ENCODE data around the gene KHDC4.

DNA sequence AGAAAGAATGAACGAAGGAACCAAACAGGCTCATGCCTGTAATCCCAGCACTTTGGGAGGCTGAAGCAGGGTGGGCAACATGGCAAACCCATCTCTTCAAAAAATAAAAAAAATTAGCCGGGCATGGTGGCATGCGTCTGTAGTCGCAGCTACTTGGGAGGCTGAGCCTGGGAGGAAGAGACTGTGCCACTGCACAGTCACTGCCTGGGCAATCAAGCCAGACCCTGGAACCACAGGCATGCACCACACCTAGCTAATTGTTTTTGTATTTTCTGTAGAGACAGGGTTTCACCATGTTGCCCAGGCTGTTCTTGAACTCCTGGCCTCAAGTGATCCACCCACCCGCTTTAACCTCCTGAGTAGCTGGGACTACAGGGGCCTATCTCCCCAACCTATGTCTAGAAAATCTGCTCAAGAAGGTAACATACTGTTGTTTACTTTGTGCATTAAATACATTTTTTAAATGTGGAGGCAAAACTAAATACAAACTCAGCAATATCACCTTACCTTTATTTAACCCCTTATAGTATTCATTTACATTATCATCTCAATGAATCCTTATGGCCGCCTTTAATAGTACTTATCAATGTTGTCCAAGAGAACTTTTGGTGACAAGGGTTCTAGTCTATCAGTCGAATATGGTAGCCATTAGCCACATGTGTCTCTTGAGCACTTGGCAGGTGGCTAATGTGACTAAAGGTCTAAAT, 2.7 kb downstream of the KHDC4 start:
- no peak for TF ChIP-seq PHF20 (IDR thresholded peaks at IDR 0.05; ENCODE audit: partially characterized antibody)
- TF ChIP-seq NFYB (IDR thresholded peaks at IDR 0.05; ENCODE audit: extremely low read depth, insufficient read length): no peak
- no peak for TF ChIP-seq TBL1XR1 (IDR thresholded peaks at IDR 0.05; ENCODE audit: low read length in 2 of 2)
- TF ChIP-seq MAFF (IDR thresholded peaks at IDR 0.05; ENCODE audit: low read length): no peak
- TF ChIP-seq POLR2AphosphoS5 (IDR thresholded peaks at IDR 0.05; ENCODE audit: control insufficient read depth, insufficient read depth, low read depth, low read length): peak; percentile 43; the same call in 1 of the 2 replicates
- TF ChIP-seq, protein P1, sequence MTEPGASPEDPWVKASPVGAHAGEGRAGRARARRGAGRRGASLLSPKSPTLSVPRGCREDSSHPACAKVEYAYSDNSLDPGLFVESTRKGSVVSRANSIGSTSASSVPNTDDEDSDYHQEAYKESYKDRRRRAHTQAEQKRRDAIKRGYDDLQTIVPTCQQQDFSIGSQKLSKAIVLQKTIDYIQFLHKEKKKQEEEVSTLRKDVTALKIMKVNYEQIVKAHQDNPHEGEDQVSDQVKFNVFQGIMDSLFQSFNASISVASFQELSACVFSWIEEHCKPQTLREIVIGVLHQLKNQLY (CRISPR knock-in tag; conservative IDR thresholded peaks at IDR 0.05): no peak
- TF ChIP-seq, protein P2, sequence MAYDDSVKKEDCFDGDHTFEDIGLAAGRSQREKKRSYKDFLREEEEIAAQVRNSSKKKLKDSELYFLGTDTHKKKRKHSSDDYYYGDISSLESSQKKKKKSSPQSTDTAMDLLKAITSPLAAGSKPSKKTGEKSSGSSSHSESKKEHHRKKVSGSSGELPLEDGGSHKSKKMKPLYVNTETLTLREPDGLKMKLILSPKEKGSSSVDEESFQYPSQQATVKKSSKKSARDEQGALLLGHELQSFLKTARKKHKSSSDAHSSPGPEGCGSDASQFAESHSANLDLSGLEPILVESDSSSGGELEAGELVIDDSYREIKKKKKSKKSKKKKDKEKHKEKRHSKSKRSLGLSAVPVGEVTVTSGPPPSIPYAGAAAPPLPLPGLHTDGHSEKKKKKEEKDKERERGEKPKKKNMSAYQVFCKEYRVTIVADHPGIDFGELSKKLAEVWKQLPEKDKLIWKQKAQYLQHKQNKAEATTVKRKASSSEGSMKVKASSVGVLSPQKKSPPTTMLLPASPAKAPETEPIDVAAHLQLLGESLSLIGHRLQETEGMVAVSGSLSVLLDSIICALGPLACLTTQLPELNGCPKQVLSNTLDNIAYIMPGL (CRISPR knock-in tag; IDR thresholded peaks at IDR 0.05): no peak
- no peak for TF ChIP-seq SRSF1 (IDR thresholded peaks at IDR 0.05; ENCODE audit: low read depth, low read length)
- no peak for TF ChIP-seq SRSF9 (IDR thresholded peaks at IDR 0.05; ENCODE audit: borderline replicate concordance, low read depth, low read length)
- TF ChIP-seq EP300 (IDR thresholded peaks at IDR 0.05; ENCODE audit: low read length): no peak

Measured in K562 (cell line).